ENCODE results near the gene SELENON.
"Not testable (repeated sequence)": the region's sequence is repeated elsewhere in the genome, so short reads cannot be mapped to it uniquely, and the experiment has no call there.

The SELENON gene

GRCh38 chr1:25833158-25833557 lies 33.2 kb downstream of the SELENON start:
- Histone ChIP-seq H3K4me1 (ENCODE audit: control insufficient read depth in 1 of 2, insufficient read depth in 1 of 2, low read depth in 1 of 2, low read length in 1 of 2) (peaks cover 9 to 11% of the 10 kb centered on the region in 2 experiments), H3K4me3 (ENCODE audit: low read depth in 1 of 2, low read length in 1 of 2) (no peak overlapping the region), H3K27me3 (no peaks in the 10 kb centered on the region), H3K9me3 (no peaks in the 10 kb centered on the region), H3K27ac (no peak overlapping the region), H3K36me3 (peaks cover 80% of the 10 kb centered on the region)
- no peak for TF ChIP-seq CTCF (IDR thresholded peaks at IDR 0.05)

- H3K27me3 ChIP-seq: no peaks in the 10 kb centered on the region
- no peak for TF ChIP-seq CTCF (IDR thresholded peaks at IDR 0.05)
- peaks cover 62% of the 10 kb centered on the region for H3K36me3 ChIP-seq
- H3K4me1 ChIP-seq (ENCODE audit: control insufficient read depth in 1 of 2, insufficient read depth in 1 of 2, low read depth in 1 of 2, low read length in 1 of 2): peaks cover 9 to 11% of the 10 kb centered on the region in 2 experiments
- H3K9me3 ChIP-seq: no peaks in the 10 kb centered on the region
- H3K27ac ChIP-seq: no peak overlapping the region
- H3K4me3 ChIP-seq (ENCODE audit: low read depth in 1 of 2, low read length in 1 of 2): no peak overlapping the region
Measured at GRCh38 chr1:25834894-25835293, 34.9 kb downstream of the SELENON start.

GRCh38 chr1:25836695-25837094 lies 36.7 kb downstream of the SELENON start:
- TF ChIP-seq CTCF (IDR thresholded peaks at IDR 0.05): no peak

GRCh38 chr1:25837262-25837875 lies 37.4 kb downstream of the SELENON start:
- H3K36me3 ChIP-seq: peaks cover 39% of the 10 kb centered on the region
- no peak for TF ChIP-seq CTCF (IDR thresholded peaks at IDR 0.05)
- no peaks in the 10 kb centered on the region for H3K9me3 ChIP-seq
- H3K27me3 ChIP-seq: no peaks in the 10 kb centered on the region
- no peak overlapping the region for H3K4me3 ChIP-seq (ENCODE audit: low read depth in 1 of 2, low read length in 1 of 2)
- H3K27ac ChIP-seq: no peak overlapping the region
- H3K4me1 ChIP-seq (ENCODE audit: control insufficient read depth in 1 of 2, insufficient read depth in 1 of 2, low read depth in 1 of 2, low read length in 1 of 2): peaks cover 0 to 2% of the 10 kb centered on the region in 2 experiments

More at GRCh38 chr1:25836695-25837094, 36.7 kb downstream of the SELENON start:
- no peaks in the 10 kb centered on the region for H3K9me3 ChIP-seq
- H3K36me3 ChIP-seq: peaks cover 44% of the 10 kb centered on the region
- H3K4me1 ChIP-seq (ENCODE audit: control insufficient read depth in 1 of 2, insufficient read depth in 1 of 2, low read depth in 1 of 2, low read length in 1 of 2): peaks cover 6 to 8% of the 10 kb centered on the region in 2 experiments
- no peak overlapping the region for H3K27ac ChIP-seq
- H3K4me3 ChIP-seq (ENCODE audit: low read depth in 1 of 2, low read length in 1 of 2): no peak overlapping the region
- no peaks in the 10 kb centered on the region for H3K27me3 ChIP-seq

GRCh38 chr1:25839808-25840207 lies 39.8 kb downstream of the SELENON start:
- H3K4me3 ChIP-seq (ENCODE audit: low read depth in 1 of 2, low read length in 1 of 2); H3K4me1 ChIP-seq (ENCODE audit: control insufficient read depth in 1 of 2, insufficient read depth in 1 of 2, low read depth in 1 of 2, low read length in 1 of 2); H3K9me3 ChIP-seq; H3K27ac ChIP-seq; H3K27me3 ChIP-seq: not testable (repeated sequence)
- H3K36me3 ChIP-seq: peaks cover 15% of the 10 kb centered on the region

DNA sequence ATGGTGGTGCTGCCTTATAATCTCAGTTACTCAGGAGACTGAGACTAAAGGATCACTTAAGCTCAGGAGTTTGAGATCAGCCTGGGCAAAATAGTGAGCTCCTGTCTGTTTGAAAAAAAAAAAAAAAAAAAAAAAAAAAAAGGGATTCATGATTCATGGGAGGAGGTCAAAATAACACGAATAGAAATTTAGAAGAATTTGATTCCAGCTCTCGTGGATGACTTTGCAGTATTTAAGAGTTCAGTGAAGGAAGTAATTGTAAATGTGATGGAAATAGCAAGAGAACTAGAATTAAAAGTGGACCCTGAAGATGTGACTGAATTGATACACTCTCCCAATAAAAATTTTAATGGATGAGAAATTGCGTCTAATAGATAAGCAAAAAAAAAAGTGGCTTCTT lies 43.5 kb downstream of the SELENON start:
- Histone ChIP-seq H3K9me3 (no peaks in the 10 kb centered on the region), H3K27ac (no peak overlapping the region), H3K4me3 (ENCODE audit: low read depth in 1 of 2, low read length in 1 of 2) (no peak overlapping the region), H3K36me3 (no peaks in the 10 kb centered on the region), H3K27me3 (no peaks in the 10 kb centered on the region), H3K4me1 (ENCODE audit: control insufficient read depth in 1 of 2, insufficient read depth in 1 of 2, low read depth in 1 of 2, low read length in 1 of 2) (no peaks in the 10 kb centered on the region)
- no peak for TF ChIP-seq CTCF (IDR thresholded peaks at IDR 0.05)
